Subcutaneous abdominal adipose tissue (tissue), 5 donors: ENCODE measurements around the gene DYNLRB2.

Experiments used
- H3K27ac ChIP-seq: one replicate; pipeline ENCODE4 v1.7.0; 2013; ENCODE audit warnings: low read depth, mild to moderate bottlenecking, inconsistent platforms, low read length, moderate library complexity
- H3K27me3 ChIP-seq, 5 donors: one replicate each; pipeline ENCODE4 v1.7.0; 2013; ENCODE audit warnings: low read length in 5 of 5, inconsistent platforms in 1 of 5; ENCODE audit not compliant: control insufficient read depth in 5 of 5, insufficient read depth in 4 of 5
- H3K36me3 ChIP-seq, 5 donors: one replicate each; pipeline ENCODE4 v1.7.0; 2013; ENCODE audit warnings: low read length in 5 of 5; ENCODE audit not compliant: control insufficient read depth in 5 of 5, insufficient read depth in 5 of 5
- H3K4me1 ChIP-seq, 5 donors: one replicate each; pipeline ENCODE4 v1.7.0; 2013; ENCODE audit warnings: low read length in 5 of 5, mild to moderate bottlenecking in 3 of 5, moderate library complexity in 1 of 5; ENCODE audit not compliant: control insufficient read depth in 5 of 5, insufficient read depth in 5 of 5
- H3K4me3 ChIP-seq, 5 donors: one replicate each; pipeline ENCODE4 v1.7.0; 2013; ENCODE audit warnings: low read length in 5 of 5, low read depth in 1 of 5
- H3K9ac ChIP-seq, 5 donors: one replicate each; pipeline ENCODE4 v1.7.0; 2013; ENCODE audit warnings: low read length in 5 of 5, mild to moderate bottlenecking in 4 of 5, moderate library complexity in 3 of 5
- H3K9me3 ChIP-seq, 5 donors: one replicate each; pipeline ENCODE4 v1.7.0; 2013; ENCODE audit warnings: low read length in 5 of 5; ENCODE audit not compliant: control insufficient read depth in 5 of 5
- donor health status: healthy.
- donor health status: healthy.
- donor health status: healthy.
- donor health status: healthy.
- donor health status: healthy.

DYNLRB2 gene

DNA sequence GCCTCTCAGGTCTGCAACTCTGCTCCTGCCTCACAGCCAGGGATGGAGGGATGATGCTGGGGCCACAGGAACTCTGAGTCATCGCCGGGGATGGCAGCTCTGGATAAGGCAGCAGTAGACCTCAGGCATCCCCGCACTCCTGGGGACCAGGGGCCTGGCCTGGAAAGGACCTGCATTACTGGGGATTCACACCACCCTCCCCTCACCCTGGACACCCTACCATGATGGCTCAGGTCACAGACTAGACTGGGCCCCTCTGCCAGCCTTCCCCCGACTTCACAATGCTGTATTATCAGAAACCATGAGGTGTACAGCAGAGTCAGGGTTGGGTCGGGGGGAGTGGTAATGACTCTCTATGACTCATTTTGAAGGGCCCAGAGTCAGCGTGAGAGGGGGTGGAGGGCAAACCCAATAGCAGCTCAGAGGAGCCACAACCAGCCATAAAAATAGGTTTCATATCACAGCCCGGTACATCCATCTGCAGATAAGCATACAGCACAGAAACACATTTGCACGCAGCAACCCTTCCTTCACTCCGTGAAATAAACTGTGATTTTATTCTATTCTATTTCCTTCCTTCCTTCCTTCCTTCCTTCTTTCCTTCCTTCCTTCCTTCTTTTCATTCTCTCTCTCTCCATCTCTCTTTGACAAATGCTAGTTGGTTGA lies 28.8 kb downstream of the DYNLRB2 start:
- Histone ChIP-seq H3K27ac (no peak overlapping the region), H3K4me3 (no peak overlapping the region), H3K4me1 (peaks cover 0 to 3% (median 0%) of the 10 kb centered on the region in 5 donors), H3K27me3 (peaks cover 0 to 9% (median 6%) of the 10 kb centered on the region in 5 donors), H3K9me3 (peaks cover 0 to 4% (median 4%) of the 10 kb centered on the region in 5 donors), H3K36me3 (no peaks in the 10 kb centered on the region), H3K9ac (no peak overlapping the region)

DNA sequence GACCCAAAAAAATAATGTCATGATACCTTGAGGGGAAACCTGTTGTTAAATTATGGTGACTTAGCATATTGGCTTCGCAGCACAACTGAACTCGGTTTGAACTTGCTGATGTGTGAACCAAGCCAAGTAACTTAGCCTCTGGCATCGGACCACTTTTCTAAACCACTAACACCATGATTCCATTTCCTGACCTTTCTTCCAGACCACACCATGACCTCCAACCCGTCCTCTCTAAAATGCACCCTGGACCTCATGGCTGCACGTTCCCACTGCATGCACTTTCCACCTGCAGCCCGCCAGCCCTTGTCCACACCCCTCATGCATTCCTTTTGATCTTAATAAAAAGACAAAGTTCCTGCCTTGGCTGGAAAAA lies 29.3 kb downstream of the DYNLRB2 start:
- H3K27ac ChIP-seq = no peak overlapping the region
- no peak overlapping the region for H3K4me3 ChIP-seq
- H3K36me3 ChIP-seq = no peaks in the 10 kb centered on the region
- no peak overlapping the region for H3K9ac ChIP-seq
- H3K27me3 ChIP-seq = peaks cover 0 to 9% (median 4%) of the 10 kb centered on the region in 5 donors
- peaks cover 0 to 3% (median 0%) of the 10 kb centered on the region in 5 donors for H3K4me1 ChIP-seq
- peaks cover 0 to 4% (median 4%) of the 10 kb centered on the region in 5 donors for H3K9me3 ChIP-seq

- Histone ChIP-seq H3K36me3 (no peaks in the 10 kb centered on the region), H3K4me1 (peaks cover 0 to 3% (median 0%) of the 10 kb centered on the region in 5 donors), H3K9me3 (peaks cover 0 to 4% (median 4%) of the 10 kb centered on the region in 5 donors), H3K4me3 (no peak overlapping the region), H3K27ac (no peak overlapping the region), H3K27me3 (peaks cover 0 to 3% (median 2%) of the 10 kb centered on the region in 5 donors), H3K9ac (no peak overlapping the region)
Observed at GRCh38 chr16:80573700-80574120, 32.9 kb downstream of the DYNLRB2 start.

DNA sequence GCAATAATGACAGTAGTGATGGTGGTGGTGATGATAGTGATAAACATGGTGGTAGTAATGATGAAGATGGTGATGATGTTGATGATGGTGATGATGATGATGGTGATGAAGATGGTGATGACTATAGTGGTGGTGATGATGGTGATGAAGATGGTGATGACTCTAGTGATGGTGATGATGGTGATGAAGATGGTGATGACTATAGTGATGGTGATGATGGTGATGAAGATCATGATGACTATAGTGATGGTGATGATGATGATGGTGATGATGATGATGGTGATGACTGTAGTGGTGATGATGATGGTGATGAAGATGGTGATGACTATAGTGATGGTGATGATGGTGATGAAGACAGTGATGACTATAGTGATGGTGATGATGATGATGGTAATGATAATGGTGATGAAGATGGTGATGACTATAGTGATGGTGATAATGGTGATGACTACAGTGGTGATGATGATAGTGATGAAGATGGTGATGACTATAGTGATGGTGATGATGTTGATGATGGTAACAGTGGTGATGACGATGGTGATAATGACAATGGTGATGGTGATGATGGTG lies 35.6 kb downstream of the DYNLRB2 start:
- Histone ChIP-seq H3K36me3 (no peaks in the 10 kb centered on the region), H3K9me3 (peaks cover 0 to 4% (median 0%) of the 10 kb centered on the region in 5 donors), H3K4me3 (no peak overlapping the region), H3K27me3 (peaks cover 0 to 3% (median 2%) of the 10 kb centered on the region in 5 donors), H3K27ac (no peak overlapping the region), H3K9ac (no peak overlapping the region), H3K4me1 (no peaks in the 10 kb centered on the region)

GRCh38 chr16:80577485-80578280 lies 36.9 kb downstream of the DYNLRB2 start:
- Histone ChIP-seq H3K9me3 (no peaks in the 10 kb centered on the region), H3K27ac (no peak overlapping the region), H3K27me3 (peaks cover 0 to 3% (median 0%) of the 10 kb centered on the region in 5 donors), H3K36me3 (no peaks in the 10 kb centered on the region), H3K9ac (no peak overlapping the region), H3K4me3 (no peak overlapping the region), H3K4me1 (no peaks in the 10 kb centered on the region)

DNA sequence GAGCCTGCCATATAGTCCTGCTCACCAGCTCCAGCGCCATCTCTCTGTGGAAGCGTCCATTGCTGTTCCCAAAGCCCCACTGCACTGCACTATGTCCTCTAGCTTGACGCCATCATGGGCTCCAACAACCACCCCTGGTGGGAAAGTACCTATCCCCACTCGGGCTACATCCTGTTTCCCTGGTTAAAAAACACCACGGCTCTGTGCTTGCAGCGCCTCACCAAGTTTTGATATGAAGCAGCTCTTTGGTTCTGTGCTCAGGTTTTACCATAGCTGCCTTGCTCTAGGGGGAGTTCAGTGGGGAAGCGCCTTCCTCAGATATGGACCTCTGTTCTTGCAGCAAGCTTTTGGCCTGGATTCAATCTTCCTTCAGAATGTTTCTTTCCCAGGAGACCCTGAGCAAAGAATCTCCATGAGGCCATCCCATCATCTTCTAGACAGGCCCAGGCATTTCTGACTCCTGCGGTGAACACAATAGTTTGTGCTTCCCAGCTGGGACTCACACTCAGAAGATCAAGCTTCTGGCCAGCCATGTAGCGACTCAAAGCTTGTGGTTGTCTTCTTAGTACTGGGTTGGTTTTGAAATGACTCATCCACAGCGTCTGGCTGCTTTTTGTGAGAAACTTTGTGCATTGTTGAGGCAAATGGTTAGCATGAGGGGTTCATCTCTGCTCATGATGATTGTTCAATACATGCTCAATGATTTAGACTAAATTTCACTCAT lies 39.5 kb downstream of the DYNLRB2 start:
- Histone ChIP-seq H3K27me3 (no peaks in the 10 kb centered on the region), H3K9ac (no peak overlapping the region), H3K4me1 (no peaks in the 10 kb centered on the region), H3K9me3 (no peaks in the 10 kb centered on the region), H3K27ac (no peak overlapping the region), H3K36me3 (no peaks in the 10 kb centered on the region), H3K4me3 (no peak overlapping the region)

- Histone ChIP-seq H3K9me3 (no peaks in the 10 kb centered on the region), H3K9ac (no peak overlapping the region), H3K4me3 (no peak overlapping the region), H3K27me3 (no peaks in the 10 kb centered on the region), H3K27ac (no peak overlapping the region), H3K36me3 (no peaks in the 10 kb centered on the region), H3K4me1 (no peaks in the 10 kb centered on the region)
Observed at GRCh38 chr16:80583466-80583865, 42.7 kb downstream of the DYNLRB2 start.

DNA sequence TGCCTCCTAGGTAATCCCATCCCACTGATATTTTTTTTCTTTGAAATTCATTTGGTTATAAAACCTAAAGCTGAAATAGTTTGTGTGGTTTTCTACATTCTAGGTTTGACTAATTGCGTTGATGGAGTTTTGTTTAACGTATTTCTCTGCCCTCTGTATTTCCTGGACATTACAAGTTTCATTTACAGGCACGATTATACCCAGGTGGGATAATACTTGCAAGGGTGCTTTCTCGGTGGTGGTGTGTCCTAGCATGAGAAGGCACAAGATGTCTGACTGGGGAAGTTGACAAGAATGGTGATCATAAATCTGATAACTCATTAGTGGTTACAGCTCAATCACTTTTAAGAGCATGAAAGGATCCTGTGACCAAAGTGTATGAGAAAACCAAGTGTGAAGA lies 45.0 kb downstream of the DYNLRB2 start:
- no peak overlapping the region for H3K9ac ChIP-seq
- H3K4me1 ChIP-seq = no peaks in the 10 kb centered on the region

GRCh38 chr16:80586476-80586875 lies 45.7 kb downstream of the DYNLRB2 start:
- H3K9ac ChIP-seq = no peak overlapping the region
- H3K27me3 ChIP-seq = no peaks in the 10 kb centered on the region

More for the DNA sequence above, 45.0 kb downstream of the DYNLRB2 start:
- H3K27ac ChIP-seq = no peak overlapping the region
- H3K9me3 ChIP-seq = no peaks in the 10 kb centered on the region
- no peak overlapping the region for H3K4me3 ChIP-seq
- H3K36me3 ChIP-seq = no peaks in the 10 kb centered on the region
- H3K27me3 ChIP-seq = no peaks in the 10 kb centered on the region

More at GRCh38 chr16:80586476-80586875, 45.7 kb downstream of the DYNLRB2 start:
- H3K9me3 ChIP-seq = no peaks in the 10 kb centered on the region
- no peak overlapping the region for H3K4me3 ChIP-seq
- H3K36me3 ChIP-seq = no peaks in the 10 kb centered on the region
- H3K4me1 ChIP-seq = no peaks in the 10 kb centered on the region
- no peak overlapping the region for H3K27ac ChIP-seq
